HUDEP-2 (cell line): ENCODE data around the gene OTUB2.

ENCODE experiments used
- DNase-seq, 76 experiments: peaks; one replicate each; lab custom pipeline; 2025; ENCODE audit not compliant: unreplicated experiment in 76 of 76; lab: John Stamatoyannopoulos, UW

Gene OTUB2

DNA sequence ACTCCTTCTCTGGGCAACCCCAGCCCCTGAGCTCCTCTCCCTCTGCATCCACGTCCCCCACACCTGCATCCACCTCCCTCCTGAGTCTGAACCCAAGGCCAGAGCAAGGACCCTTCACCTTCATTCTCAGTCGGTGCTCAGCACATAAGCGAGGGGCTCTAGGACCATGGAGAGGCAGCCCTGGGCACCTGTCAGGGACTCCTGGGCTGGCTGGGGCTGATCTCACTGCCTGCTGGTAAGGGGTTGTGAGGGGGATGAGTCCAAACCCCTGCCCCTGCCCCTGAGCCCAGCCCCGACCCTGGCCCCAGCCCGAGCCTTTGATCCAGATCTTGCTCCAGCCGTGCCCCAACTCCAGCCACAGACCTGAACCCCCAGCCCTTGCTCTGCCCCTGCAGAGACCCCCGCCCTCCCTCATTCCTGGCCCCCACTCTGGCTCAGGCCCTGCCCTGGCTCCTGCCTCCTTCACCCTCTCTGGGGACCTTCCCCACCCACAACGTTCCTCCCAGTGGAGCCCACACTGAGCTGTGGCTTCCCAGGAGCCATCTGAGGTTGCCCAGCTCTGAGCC, 29.9 kb upstream of the OTUB2 start:
- DNase-seq: no peak

DNA sequence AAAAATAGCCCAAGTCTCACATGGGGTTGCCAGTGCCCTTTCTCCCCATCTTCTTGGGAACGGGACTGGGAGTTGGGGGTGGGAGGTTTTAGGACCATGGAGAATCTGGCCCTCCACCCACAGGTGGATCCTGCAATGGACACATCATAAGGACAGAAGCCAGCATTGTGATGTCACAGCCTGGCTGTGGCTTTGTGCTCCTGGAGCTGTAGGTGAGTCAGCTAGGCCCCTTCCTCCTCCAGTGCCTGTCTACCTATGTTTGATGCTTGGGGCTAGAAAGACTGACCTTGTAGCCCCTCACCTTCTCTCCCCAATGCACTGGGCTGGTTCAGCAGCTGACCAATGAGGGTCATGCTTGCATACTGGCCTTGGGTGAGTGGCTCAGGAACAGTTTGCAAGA, 29.1 kb upstream of the OTUB2 start, which contains the start of gene CCDC197:
Gene CCDC197, plus strand, starts transcription at position 220 of the 400 bp plus-strand sequence. CDS start 831 bp downstream, outside the sequence.
- DNase-seq: no peak

DNA sequence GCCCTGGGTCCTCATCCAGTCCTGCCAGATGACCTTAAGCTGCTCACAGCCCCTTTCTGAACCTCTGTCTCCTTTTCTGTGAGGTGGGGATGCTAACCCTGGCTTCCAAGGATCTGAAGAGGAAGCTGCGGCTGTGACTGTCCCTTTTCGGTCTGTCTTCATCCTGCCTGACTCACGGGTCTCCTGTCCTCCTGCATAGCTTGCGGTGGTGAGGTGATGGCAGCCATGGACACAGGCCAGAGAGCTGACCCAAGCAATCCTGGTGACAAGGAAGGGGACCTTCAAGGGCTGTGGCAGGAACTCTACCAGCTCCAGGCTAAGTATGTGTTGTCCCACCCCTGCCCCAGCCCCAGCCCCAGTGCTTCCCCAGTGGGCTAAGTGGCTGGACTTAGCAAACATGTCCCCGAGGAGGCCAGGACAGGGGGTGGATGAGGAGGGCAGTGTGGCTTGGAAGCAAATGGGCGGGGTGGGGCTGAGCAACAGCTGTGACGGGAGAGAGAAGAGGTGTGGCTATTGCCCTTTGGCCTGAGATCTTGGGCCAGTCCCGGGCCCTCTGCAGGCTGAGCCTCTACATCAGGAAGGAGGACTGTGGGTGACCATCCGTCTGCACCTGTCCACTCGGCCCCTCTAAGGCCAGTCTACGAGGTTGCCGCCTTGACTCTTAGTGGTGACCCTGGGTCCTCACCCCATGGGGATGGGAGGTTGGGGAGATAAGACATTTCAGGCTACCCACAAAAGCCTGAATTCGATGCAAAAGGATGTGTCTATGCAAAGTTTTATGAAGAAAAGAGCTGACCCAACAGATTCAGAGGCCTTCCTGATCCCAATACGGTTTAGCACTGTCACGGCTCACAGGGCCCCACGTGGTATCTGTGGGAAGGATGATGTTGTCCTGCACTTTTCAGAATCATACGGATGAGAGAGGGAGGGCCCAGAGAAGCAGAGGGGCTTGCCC, 27.9 kb upstream of the OTUB2 start:
- no peak for DNase-seq

DNA sequence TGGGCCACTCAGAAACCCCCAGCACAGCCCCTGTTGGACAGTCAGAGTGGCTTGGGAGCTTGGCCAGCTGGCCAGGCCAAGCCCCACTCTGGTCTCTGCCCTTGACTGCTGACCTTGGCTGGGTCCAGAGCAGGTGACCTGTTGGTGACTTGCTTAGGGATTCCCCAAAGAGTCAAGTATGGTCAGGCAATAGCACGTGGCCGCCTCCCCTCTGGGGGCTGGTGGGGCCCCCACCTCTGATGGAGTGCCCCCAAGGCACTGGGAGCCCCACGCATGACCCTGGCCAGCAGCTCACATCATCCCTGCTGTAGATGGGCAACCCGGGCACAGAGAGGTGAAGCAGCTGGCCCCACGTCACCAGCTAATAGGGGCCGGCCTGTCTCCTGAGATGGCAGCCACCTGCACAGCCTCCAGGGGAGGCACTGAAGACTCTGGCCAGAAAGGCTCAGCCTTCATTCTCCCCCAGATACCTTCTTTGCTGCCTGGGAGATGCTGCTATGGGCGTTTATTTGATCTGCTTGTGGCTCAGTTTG, 27.2 kb upstream of the OTUB2 start:
- no peak for DNase-seq

DNA sequence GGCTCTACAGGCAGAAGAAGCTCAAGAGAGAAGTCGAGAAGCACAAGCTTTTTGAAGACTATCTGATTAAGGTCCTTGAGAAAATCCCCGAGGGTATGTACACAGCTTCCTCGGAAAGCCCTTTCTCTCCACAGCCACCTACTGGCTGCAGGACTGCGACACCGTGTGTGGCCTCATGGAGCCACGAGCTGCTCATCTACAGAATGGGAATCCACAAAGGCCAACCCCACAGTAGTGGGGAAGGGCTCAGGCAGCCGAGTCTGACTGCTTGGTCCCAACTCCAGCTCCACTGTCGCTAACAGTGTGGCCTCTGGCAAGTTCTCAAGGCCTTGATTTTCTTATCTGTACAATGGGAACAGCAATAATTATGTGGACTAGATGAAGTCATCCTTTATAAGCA, 26.6 kb upstream of the OTUB2 start:
- DNase-seq: no peak

DNA sequence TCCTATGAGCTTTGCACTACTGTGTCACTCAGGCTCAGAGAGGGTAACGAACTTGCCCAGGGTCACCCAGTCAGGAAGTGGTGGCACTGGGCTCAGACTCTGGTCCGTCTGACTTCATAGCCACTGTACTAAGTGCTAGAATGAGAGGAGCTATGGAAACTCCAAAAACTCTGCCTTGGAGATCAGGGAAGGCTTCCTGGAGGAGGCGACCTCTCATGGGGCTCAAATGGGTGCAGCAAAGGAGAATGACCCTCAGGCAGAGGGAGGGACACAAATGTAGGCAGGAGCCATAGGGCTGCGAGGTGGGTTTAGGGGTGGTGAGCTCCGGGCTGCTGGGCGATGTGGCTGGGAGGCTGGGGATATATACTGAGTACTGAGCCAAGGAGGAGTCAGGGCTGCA, 25.9 kb upstream of the OTUB2 start:
- DNase-seq: no peak

DNA sequence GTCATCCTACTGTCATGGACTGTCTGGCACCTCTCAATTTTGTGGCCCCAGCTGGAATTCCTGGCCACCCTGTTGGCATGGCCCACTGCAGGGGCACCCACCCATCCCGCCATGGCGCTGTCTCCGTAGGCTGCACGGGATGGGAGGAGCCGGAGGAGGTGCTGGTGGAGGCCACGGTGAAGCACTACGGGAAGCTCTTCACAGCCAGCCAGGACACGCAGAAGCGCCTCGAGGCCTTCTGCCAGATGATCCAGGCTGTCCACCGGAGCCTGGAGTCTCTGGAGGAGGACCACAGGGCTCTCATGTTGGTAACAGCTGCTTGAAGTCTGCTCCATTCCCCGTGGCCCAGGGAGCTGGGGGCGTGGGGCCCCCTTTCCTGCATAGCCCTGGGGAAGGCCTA, 25.1 kb upstream of the OTUB2 start:
- DNase-seq: no peak

DNA sequence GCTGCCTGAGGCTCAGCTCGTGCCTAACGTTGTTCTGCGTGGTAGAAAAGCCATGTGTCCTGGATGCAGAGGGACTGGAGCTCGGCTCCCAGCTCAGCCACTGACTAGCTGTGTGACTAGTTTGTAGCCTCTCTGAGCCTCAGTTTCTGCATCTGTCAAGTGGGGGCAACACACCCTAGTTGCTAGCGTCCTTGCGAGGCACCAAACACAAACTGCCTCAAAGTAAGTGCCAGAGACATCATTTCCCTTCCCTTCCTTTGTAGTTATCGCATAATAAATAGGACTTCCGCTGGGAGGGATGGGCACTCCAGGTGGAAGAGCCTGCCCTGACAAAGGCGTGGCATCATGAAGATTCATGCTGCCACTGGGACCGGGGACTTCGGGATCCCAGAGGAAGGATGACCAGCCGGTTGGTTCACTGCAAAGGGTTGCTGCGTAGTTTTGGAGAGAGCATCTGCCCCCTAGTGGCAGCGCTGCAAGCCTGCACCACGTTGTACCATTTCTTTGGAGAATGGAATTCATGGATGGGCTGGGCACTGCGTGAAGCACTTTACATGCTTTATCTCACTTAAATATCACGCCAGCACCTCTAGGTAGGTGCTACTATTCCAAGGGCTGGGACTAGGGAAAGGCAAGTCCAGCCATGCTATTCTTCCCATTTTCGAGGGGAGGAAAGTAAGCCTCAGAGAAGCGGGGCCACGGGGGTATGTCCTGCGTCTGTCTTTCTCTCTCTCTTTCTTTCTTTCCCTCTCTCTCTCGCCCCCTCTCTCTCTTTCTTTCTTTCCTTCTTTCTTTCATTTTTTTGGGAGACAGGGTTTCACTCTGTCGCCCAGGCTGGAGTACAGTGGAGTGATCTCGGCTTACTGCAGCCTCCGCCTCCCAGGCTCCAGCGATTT, 24.4 kb upstream of the OTUB2 start:
- DNase-seq: peak in 33 of 76 experiments; percentile 2 to 49 (median 15)

DNA sequence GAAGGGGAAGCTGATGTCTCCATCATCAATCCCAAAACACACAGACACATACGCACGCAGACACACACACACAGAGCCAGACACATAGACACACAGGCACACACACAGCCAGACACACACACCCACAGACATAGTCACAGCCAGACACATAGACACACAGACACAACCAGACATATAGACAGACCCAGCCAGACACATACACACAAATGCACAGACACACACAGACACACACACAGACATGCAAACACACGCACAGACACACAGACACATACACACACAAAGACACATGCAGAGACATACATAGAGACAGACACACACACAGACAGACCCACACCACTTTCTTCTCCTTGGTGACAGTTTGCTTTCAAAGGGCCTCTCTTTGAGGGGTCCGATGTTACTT, 22.7 kb upstream of the OTUB2 start:
- no peak for DNase-seq

DNA sequence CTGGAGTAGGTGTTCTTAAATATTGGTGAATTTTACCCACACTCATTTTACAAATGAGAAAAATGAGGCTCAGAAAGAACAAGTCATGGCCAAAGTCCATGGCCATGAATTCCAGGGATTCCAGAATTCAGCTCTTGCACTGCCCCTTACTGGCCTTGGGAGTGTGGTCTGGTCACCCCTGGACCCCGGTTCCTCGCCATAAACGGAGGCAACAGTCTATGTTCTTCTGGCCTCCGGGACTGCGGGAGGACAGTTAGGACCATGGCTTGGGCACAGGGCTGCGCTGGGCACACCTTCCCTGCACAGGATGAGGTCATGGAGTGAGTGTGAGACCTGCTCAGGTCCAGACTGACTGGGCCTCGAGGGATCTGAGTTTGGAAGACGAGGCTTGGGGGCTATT, 22.1 kb upstream of the OTUB2 start:
- no peak for DNase-seq

DNA sequence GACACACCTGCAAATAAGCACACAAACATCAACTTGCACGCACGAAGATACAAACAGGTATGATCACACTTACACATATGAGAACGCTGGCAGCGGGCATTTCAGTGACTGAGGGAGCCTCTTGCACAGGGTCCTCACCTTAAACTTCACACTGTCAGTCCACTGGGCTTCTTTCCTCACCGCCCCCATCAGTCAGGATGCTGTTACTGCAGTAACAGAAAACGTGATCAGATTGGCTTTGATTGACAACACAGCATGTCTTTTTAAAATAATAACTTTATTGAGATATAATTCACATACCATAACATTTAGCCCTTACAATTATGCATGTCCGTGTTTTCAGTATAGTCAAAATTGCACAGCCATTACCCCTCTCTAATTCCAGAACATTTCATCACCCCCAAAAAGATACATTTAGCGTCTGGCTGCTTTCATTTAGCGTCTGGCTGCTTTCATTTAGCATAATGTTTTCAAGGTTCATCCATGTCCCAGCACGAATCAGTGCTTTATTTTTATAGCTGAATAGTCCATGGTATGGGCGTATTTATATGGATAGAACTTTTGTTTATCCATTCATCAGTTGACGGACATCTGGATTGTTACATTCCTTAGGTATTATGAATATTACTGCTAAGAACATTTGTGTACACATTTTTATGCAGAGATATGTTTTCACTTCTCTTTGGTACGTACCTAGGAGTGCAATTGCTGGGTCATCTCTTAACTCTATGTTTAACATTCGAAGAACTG, 20.6 kb upstream of the OTUB2 start:
- no peak for DNase-seq

DNA sequence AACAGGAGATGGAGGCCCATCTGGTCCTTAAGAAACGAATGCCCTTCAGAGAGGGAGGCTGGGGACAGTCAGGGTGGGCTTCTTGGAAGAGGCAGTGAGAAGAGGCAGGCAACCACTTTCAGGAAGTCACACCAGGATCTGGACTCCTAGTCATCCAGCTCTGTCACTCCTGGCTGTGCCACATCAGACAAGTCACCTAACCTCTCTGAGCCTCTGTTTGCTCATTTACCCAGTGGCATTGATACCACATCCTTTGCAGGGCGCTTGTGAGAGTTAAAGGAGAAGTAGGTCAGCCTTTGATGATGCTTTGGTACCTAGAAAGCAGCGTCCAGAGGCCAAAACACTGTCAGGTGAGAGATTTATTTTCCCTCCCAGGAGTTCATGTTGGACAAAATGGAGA, 17.9 kb upstream of the OTUB2 start:
- DNase-seq: no peak

DNA sequence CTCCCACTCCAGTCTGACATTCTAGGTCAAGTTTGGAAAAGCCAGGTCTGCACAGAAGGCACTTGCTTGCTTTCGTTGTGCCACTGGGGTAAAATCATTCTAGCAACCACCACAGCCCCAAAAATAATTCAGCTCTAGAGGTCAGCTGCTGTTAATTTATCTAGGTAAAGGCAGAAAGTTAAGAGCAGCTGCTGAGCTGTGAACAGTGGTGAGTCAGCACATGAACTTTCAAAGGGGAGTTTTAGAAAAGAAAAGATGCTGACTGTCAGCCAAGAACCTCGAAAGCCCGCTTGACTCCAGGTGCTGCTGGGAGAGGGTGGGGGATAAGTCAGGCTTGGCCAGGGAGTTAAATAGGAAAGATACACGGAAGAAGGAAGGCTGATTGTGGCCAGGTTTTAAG, 16.4 kb upstream of the OTUB2 start:
- no peak for DNase-seq

DNA sequence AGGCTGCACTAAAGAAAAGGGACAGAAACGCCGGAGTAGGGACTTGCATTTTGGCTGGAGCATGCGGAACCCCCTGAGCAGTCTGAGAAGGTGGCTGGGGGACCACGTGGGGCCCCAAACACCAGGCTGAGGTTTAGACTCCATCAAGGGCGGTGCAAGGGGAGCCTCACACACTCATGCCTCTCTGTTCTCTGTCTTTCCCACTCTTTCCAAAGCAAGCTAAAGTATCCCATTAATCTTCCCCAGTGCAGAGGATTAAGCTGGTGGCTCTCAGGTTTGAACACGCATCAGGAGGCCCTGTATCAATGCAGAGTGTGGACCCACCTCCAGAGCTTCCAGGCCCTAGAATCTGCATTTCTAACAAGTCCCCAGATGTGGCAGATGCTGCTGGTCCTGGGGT, 15.5 kb upstream of the OTUB2 start:
- DNase-seq: no peak

DNA sequence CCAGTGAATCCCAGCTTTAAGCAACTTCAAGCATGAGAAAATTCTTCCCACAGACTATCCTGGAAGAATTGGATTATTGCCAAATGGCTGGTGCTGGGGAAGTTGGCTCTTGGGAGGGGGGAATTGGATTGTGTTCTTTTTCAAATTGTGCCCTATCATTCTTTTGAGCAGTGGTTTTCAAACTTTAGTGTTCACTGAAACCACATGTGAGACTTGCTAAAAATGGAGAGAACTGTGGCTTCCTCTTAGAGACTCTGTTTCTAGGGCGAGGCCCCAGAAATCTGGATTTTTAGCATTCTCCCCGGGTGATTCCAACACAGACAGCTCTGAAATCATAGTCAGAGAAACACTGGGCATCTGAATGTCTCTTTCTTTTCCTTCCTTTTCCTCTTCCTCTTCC, 14.3 kb upstream of the OTUB2 start:
- DNase-seq: no peak

DNA sequence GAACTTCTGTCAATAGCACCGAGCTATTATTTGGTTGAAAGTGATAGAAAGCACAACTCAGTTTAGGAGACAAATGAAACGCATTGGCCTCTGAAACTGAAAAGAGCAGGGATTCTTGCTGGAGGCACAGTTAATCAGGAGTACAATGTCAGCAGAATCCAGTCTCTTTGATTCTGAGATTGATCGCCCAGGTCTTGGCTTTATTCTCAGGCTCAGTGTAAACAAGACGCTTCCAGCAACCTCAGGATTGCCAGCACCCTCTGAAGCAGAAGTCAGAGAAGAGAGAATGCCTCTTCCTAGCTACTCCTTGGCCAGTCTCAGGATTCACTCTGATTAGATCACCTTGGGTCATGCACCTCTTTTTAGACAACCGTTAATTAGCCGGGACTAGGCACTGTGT, 11.8 kb upstream of the OTUB2 start:
- no peak for DNase-seq

DNA sequence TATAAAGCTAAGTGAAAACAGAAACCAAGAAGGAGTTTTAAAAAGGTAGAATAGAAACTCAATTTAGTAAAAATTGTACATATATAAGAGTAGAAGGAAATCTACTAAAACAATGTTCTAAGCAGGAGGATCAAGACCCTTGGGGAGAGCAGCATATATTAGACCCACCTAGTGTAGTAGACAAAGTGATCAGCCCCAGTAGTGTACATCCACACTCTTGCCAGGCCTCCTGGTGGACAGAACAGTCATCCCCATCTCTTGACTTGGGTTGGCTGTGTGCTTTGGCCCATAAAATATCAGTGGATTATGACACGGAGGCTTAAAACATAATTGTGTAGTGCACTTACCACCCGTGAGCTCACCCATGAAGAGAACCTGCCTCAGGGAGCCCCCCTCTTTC, 10.9 kb upstream of the OTUB2 start:
- DNase-seq: no peak

DNA sequence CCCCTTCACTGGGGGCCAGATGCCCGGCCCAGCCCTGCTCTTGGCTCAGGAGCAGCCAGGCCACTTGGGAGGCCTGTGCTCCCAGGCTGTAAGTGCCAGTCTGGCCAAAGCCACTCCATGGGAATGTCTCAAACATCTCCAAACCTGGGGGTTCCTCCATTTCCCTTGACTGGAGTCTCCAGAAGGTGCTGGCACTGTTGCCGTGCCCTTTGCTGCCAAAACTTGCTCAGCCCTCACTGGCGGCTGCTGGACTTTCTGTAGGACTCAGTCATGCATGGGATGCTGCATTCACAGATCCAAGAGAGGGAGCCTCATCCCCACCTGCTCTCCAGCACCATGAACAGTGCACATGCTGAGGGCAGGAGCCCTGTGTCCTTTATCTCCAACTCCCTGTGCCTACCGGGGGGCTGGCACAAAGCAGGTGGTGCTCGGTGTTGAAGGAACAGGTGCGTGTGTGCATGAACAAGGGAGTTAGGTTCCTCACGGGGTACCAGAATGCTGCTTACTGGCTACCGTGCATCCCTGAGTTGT, 9.6 kb upstream of the OTUB2 start:
- DNase-seq: no peak

DNA sequence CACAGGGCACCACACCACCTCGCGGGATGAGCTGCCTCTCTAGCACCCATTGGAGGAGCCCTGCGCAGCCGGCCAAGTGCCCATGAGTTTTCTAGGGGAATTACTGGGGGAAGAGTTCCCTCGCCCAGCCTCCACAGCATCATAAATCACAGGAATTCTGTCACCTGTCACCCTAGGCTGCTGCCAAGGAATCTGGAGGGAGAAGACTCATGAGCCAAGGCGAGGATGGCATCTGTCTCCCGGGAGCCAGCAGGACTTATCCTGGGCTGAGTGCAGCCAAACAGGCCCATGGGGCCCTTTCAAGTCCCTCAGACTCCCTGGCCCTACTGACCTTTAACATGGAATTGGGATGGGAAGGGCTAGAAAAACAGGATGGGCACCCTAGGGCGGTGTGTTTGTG, 7.8 kb upstream of the OTUB2 start:
- DNase-seq: no peak

DNA sequence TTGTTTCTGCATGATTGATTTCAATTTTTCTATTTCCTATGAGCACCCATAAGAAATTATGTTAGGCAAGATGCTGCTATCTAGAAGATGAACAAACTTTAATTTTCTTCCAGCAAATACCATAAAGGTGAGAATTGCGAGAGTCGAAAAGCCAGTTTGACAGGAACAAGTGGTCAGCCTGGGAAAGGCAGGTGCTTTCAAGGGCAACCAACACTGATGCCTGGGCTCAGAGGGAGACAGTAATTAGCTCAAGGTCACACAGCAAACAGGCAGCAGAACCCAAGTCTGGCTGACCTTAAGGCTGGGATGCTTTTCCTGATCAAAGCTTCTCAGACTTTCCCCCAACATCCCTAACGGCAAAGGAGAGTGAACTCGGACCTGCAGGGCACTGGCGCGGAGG, 6.8 kb upstream of the OTUB2 start:
- no peak for DNase-seq
